ENCODE results near the gene TRABD2A. TPM values are rescaled to one million over a fixed set of nuclear protein-coding genes. Genes with fewer than 3 reads are reported as not detected.

TRABD2A gene
- total and polyA plus RNA-seq, 9 of the 15 experiments (the other 6 are each of a cell fraction or from before 2014, with no cell fraction given) = 0.07 to 0.45 (median 0.25) TPM

- TF ChIP-seq, protein P1, sequence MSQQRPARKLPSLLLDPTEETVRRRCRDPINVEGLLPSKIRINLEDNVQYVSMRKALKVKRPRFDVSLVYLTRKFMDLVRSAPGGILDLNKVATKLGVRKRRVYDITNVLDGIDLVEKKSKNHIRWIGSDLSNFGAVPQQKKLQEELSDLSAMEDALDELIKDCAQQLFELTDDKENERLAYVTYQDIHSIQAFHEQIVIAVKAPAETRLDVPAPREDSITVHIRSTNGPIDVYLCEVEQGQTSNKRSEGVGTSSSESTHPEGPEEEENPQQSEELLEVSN (IDR thresholded peaks at IDR 0.05; ENCODE audit: borderline replicate concordance in 1 of 2, extremely low read depth in 1 of 2, insufficient read depth in 1 of 2, insufficient read length in 1 of 2, low read depth in 1 of 2, low read length in 1 of 2, poor library complexity in 1 of 2, severe bottlenecking in 1 of 2) = peak; percentile 40 to 81
- no peak for TF ChIP-seq JUND (IDR thresholded peaks at IDR 0.05; ENCODE audit: borderline replicate concordance, low read depth, low read length)
- no peak for TF ChIP-seq JUND (tag; IDR thresholded peaks at IDR 0.05; ENCODE audit: borderline replicate concordance, low read depth, low read length)
- no peak for TF ChIP-seq ZNF507 (tag; conservative IDR thresholded peaks at IDR 0.05)
- TF ChIP-seq FOXM1 (IDR thresholded peaks at IDR 0.05; ENCODE audit: low read depth) = no peak
- no peak for TF ChIP-seq FOXM1 (CRISPR knock-in tag; IDR thresholded peaks at IDR 0.05; ENCODE audit: low read depth)
- no peak for TF ChIP-seq SOX6 (IDR thresholded peaks at IDR 0.05)
- TF ChIP-seq ZNF408 (CRISPR knock-in tag; IDR thresholded peaks at IDR 0.05; ENCODE audit: low read depth) = no peak
- no peak for TF ChIP-seq FOXJ3 (CRISPR knock-in tag; IDR thresholded peaks at IDR 0.05)
- no peak for TF ChIP-seq HDGF (IDR thresholded peaks at IDR 0.05)
- TF ChIP-seq ZBTB49 (CRISPR knock-in tag; IDR thresholded peaks at IDR 0.05; ENCODE audit: borderline replicate concordance) = no peak
- no peak for TF ChIP-seq RBM14 (IDR thresholded peaks at IDR 0.05; ENCODE audit: borderline replicate concordance, insufficient read depth, low read depth, low read length)
Observed at GRCh38 chr2:84880645-84881521, at the start of gene TRABD2A (continued).
